SK-N-SH treated with all-trans-retinoic acid at 6 μM for 48 hours (cell line): ENCODE measurements around the gene TMEM217.

Source experiments
- ATAC-seq: fragments of 200-7000 bp; cut with Tn5 transposase; 3 replicates; pipeline ENCODE4 v1.9.1; 2020; ENCODE audit warnings: mild to moderate bottlenecking, moderate library complexity
- ARNTL ChIP-seq: fragments of 450-650 bp; formaldehyde crosslinking; IDR thresholded peaks from 2 replicates; pipeline ENCODE4 v1.5.0; 2020; ENCODE audit warnings: low read depth, mild to moderate bottlenecking, moderate library complexity, borderline replicate concordance
- CREB5 ChIP-seq: fragments of 250-450 bp; sonication (Bioruptor Pico); IDR thresholded peaks from 2 replicates; pipeline ENCODE4 v1.5.1; 2020; ENCODE audit warnings: low read depth, mild to moderate bottlenecking, moderate library complexity
- CSDC2 ChIP-seq: fragments of 250-450 bp; sonication (Bioruptor Pico); IDR thresholded peaks from 2 replicates; pipeline ENCODE4 v1.5.0; 2020; ENCODE audit warnings: mild to moderate bottlenecking, moderate library complexity
- CSRNP3 ChIP-seq: fragments of 250-450 bp; sonication (Bioruptor Pico); IDR thresholded peaks from 2 replicates; pipeline ENCODE4 v1.5.1; 2021; ENCODE audit warnings: mild to moderate bottlenecking, moderate library complexity
- GLIS3 ChIP-seq: fragments of 250-450 bp; sonication (Bioruptor Pico); IDR thresholded peaks from 2 replicates; pipeline ENCODE4 v1.5.0; 2020; ENCODE audit warnings: mild to moderate bottlenecking, moderate library complexity
- ISL1 ChIP-seq: fragments of 250-450 bp; sonication (Bioruptor Pico); IDR thresholded peaks from 2 replicates; pipeline ENCODE4 v2.1.2; 2022; ENCODE audit warnings: mild to moderate bottlenecking, moderate library complexity
- OSR1 ChIP-seq: fragments of 250-450 bp; sonication (Bioruptor Pico); IDR thresholded peaks from 2 replicates; pipeline ENCODE4 v1.8.0; 2022; ENCODE audit warnings: moderate library complexity, mild to moderate bottlenecking, inconsistent platforms
- PATZ1 ChIP-seq: fragments of 250-450 bp; sonication (Bioruptor Pico); IDR thresholded peaks from 2 replicates; pipeline ENCODE4 v1.8.0; 2020; ENCODE audit warnings: mild to moderate bottlenecking, moderate library complexity, borderline replicate concordance
- POU6F1 ChIP-seq: fragments of 250-450 bp; sonication (Bioruptor Pico); IDR thresholded peaks from 2 replicates; pipeline ENCODE4 v1.8.0; 2021; ENCODE audit warnings: low read depth, mild to moderate bottlenecking, moderate library complexity, borderline replicate concordance
- PPARA ChIP-seq: fragments of 250-450 bp; sonication (Bioruptor Pico); IDR thresholded peaks from 2 replicates; pipeline ENCODE4 v1.5.0; 2020; ENCODE audit warnings: mild to moderate bottlenecking, borderline replicate concordance
- RARB ChIP-seq: fragments of 250-450 bp; sonication (Bioruptor Pico); IDR thresholded peaks from 2 replicates; pipeline ENCODE4 v1.8.0; 2021; ENCODE audit warnings: mild to moderate bottlenecking, moderate library complexity
- SNAI2 ChIP-seq: fragments of 250-450 bp; sonication (Bioruptor Pico); IDR thresholded peaks from 2 replicates; pipeline ENCODE4 v1.5.0; 2020; ENCODE audit warnings: mild to moderate bottlenecking, moderate library complexity
- TCF4 ChIP-seq: fragments of 250-450 bp; sonication (Bioruptor Pico); IDR thresholded peaks from 2 replicates; pipeline ENCODE4 v1.8.0; 2021; ENCODE audit warnings: mild to moderate bottlenecking, moderate library complexity, borderline replicate concordance
- TOX ChIP-seq: fragments of 250-450 bp; sonication (Bioruptor Pico); IDR thresholded peaks from 2 replicates; pipeline ENCODE4 v1.8.0; 2021; ENCODE audit warnings: mild to moderate bottlenecking, moderate library complexity, borderline replicate concordance
- TSHZ2 ChIP-seq: fragments of 250-450 bp; sonication (Bioruptor Pico); IDR thresholded peaks from 2 replicates; pipeline ENCODE4 v1.5.0; 2020; ENCODE audit warnings: mild to moderate bottlenecking, moderate library complexity
- ZFP3 ChIP-seq: fragments of 250-450 bp; sonication (Bioruptor Pico); IDR thresholded peaks from 2 replicates; pipeline ENCODE4 v1.5.0; 2020; ENCODE audit warnings: mild to moderate bottlenecking, moderate library complexity
- ZFP30 ChIP-seq: fragments of 450-650 bp; formaldehyde crosslinking; IDR thresholded peaks from 2 replicates; pipeline ENCODE4 v1.5.0; 2022; ENCODE audit warnings: mild to moderate bottlenecking, moderate library complexity
- ZNF565 ChIP-seq: fragments of 450-650 bp; formaldehyde crosslinking; conservative IDR thresholded peaks from 2 replicates; pipeline ENCODE4 v1.5.0; 2020; ENCODE audit warnings: low read depth, mild to moderate bottlenecking, moderate library complexity
- ZNF70 ChIP-seq: fragments of 450-650 bp; formaldehyde crosslinking; IDR thresholded peaks from 2 replicates; pipeline ENCODE4 v1.5.0; 2020; ENCODE audit warnings: mild to moderate bottlenecking, moderate library complexity
- ZNF8 ChIP-seq: fragments of 450-650 bp; formaldehyde crosslinking; IDR thresholded peaks from 2 replicates; pipeline ENCODE4 v1.5.0; 2020; ENCODE audit warnings: mild to moderate bottlenecking, moderate library complexity

TMEM217 gene

GRCh38 chr6:37174515-37175331, 83.2 kb downstream of the TMEM217 start:
- no peak for TF ChIP-seq TOX (CRISPR knock-in tag)
- TF ChIP-seq TSHZ2, result no peak
- no peak for TF ChIP-seq ZNF565 (CRISPR knock-in tag)
- TF ChIP-seq ZNF8 (CRISPR knock-in tag), result no peak
- no peak for TF ChIP-seq ISL1
- TF ChIP-seq SNAI2 (CRISPR knock-in tag), result no peak
- no peak for TF ChIP-seq CSRNP3 (CRISPR knock-in tag)
- no peak for TF ChIP-seq RARB
- no peak for TF ChIP-seq CREB5 (CRISPR knock-in tag)
- TF ChIP-seq PPARA, result no peak
- TF ChIP-seq GLIS3 (CRISPR knock-in tag), result no peak
- TF ChIP-seq CSDC2 (CRISPR knock-in tag), result no peak
- no peak for TF ChIP-seq ARNTL (CRISPR knock-in tag)
- no peak for TF ChIP-seq OSR1 (CRISPR knock-in tag)
- TF ChIP-seq ZFP30 (CRISPR knock-in tag), result no peak
- no peak for ATAC-seq

- TF ChIP-seq PATZ1 (CRISPR knock-in tag) (no peak), CSDC2 (CRISPR knock-in tag) (no peak), ZFP3 (CRISPR knock-in tag) (no peak), CSRNP3 (CRISPR knock-in tag) (no peak), ARNTL (CRISPR knock-in tag) (no peak), ZNF565 (CRISPR knock-in tag) (no peak), ZFP30 (CRISPR knock-in tag) (no peak), RARB (no peak), SNAI2 (CRISPR knock-in tag) (no peak)
- ATAC-seq, result no peak
Observed at GRCh38 chr6:37174196-37174514, 83.8 kb downstream of the TMEM217 start.

- no peak for ATAC-seq
- TF ChIP-seq PATZ1 (CRISPR knock-in tag) (peak; percentile 51; the same call in 1 of the 2 replicates), POU6F1 (CRISPR knock-in tag) (no peak), ZNF70 (CRISPR knock-in tag) (no peak), CREB5 (CRISPR knock-in tag) (no peak), ZFP3 (CRISPR knock-in tag) (no peak), TCF4 (CRISPR knock-in tag) (no peak)
Observed at GRCh38 chr6:37173493-37174195, 84.3 kb downstream of the TMEM217 start.
